Upper lobe of left lung (tissue), 6 donors: Measurements from ENCODE around the gene CLNS1A. TPM values are rescaled to one million over a fixed set of nuclear protein-coding genes. Genes with fewer than 3 reads are reported as not detected.
"Not testable (repeated sequence)": the region's sequence is repeated elsewhere in the genome, so short reads cannot be mapped to it uniquely, and the experiment has no call there.

Experiments used
- ATAC-seq, 2 donors: fragments of 200-7000 bp; cut with Tn5 transposase; one replicate each; pipeline ENCODE4 v1.9.1; 2022; ENCODE audit warnings: mild to moderate bottlenecking in 2 of 2, moderate library complexity in 2 of 2; ENCODE audit not compliant: low FRiP score in 2 of 2
- DNase-seq, 2 donors: peaks; one replicate each; pipeline ENCODE4 v3.0.0-alpha.2; 2019 to 2020
- H3K27ac ChIP-seq, 4 donors: fragments of 200-600 bp; sonication (generic); one replicate each; pipeline ENCODE4 v1.5.1; 2016 to 2019
- H3K27me3 ChIP-seq, 4 donors: fragments of 200-600 bp; sonication (generic); one replicate each; pipeline ENCODE4 v1.5.1; 2017 to 2019
- H3K36me3 ChIP-seq, 4 donors: fragments of 200-600 bp; sonication (generic); one replicate each; pipeline ENCODE4 v1.5.1; 2016 to 2019
- H3K4me1 ChIP-seq, 4 donors: fragments of 200-600 bp; sonication (generic); one replicate each; pipeline ENCODE4 v1.5.1; 2018 to 2019
- H3K4me3 ChIP-seq, 4 donors: fragments of 200-600 bp; sonication (generic); one replicate each; pipeline ENCODE4 v1.5.1; 2017 to 2019; ENCODE audit warnings: mild to moderate bottlenecking in 2 of 4, moderate library complexity in 1 of 4
- H3K9me3 ChIP-seq, 4 donors: fragments of 200-600 bp; sonication (generic); one replicate each; pipeline ENCODE4 v1.5.1; 2018 to 2019
- EP300 ChIP-seq, 4 donors: sonication (generic); formaldehyde crosslinking; IDR thresholded peaks; one replicate each; pipeline ENCODE4 v1.5.1; 2017; ENCODE audit warnings: antibody characterized with exemption in 4 of 4, control low read depth in 2 of 4
- POLR2A ChIP-seq, 4 donors: fragments of 450-650 bp; IDR thresholded peaks; one replicate each; pipeline ENCODE4 v1.5.1; 2016 to 2017; ENCODE audit warnings: antibody characterized with exemption in 4 of 4, mild to moderate bottlenecking in 2 of 4
- POLR2AphosphoS5 ChIP-seq, 2 donors: sonication (generic); formaldehyde crosslinking; IDR thresholded peaks; one replicate each; pipeline ENCODE4 v1.5.1; 2017; ENCODE audit warnings: antibody characterized with exemption in 2 of 2
- WGBS, 2 donors: methylation state at CpG; one replicate each; pipeline ENCODE4 v1.1.5; 2017 to 2018; 5-methylcytosine and 5-hydroxymethylcytosine counted together
- total RNA-seq, 6 donors: library from RNA; depleted of rRNA in 4 of 6; stranded (reverse); fragments of >200 nt in 4 of 6; gene quantifications; one replicate each; pipeline versions ENCODE4 v1.1.0 to v1.2.1, GENCODE V29; 2016 to 2021
- TF ChIP-seq, protein P1 (sequence below), 6 experiments: fragments of 450-650 bp in 4 of 6; fragments of 200-600 bp in 2 of 6; sonication (generic) in 2 of 6; IDR thresholded peaks; one replicate each; pipeline ENCODE4 v1.5.1; 2016 to 2019; ENCODE audit warnings: antibody characterized with exemption in 6 of 6
- donor health status: DM: no; HTN: no; CAD: no; lungs with moderate emphysema.
- donor health status: DM: no; HTN: yes; CAD: no; lungs with severe emphysema.

CLNS1A gene
- total RNA-seq, 6 donors from 2014 or later, result 32.5 to 72.3 (median 54.9) TPM

DNA sequence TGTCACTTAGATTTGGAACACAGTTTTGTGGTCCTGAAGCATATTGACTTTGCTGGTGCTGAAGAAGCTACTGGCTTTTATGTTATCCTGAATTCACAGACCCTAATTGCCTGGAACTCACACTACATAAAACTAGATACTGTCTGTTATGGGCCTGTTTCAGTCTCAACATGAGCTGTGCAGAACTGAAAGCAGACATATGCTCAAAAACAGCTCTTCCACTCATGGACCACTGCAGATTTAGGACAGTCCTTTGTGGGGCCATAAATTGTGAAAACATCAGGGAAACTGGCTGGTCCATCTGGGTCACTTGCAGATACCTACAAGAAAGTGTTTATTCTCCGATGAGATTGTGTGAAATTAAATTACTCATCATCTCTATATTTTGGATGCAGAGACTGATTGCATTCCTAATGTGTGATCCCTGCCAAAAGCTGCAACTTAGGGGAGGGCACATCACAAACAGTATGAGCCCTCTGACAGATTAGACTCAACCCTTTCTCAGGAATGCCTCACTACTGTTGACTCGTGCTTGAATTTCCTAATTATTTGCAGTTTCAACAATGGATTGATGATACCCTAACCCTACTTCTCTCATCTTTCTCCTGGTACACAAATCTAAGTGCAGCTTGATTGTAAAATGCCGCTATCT, 10.2 kb upstream of the CLNS1A start:
- Histone ChIP-seq H3K9me3 (no peaks in the 10 kb centered on the region), H3K27ac (no peak overlapping the region), H3K36me3 (no peaks in the 10 kb centered on the region), H3K4me1 (no peaks in the 10 kb centered on the region), H3K4me3 (no peak overlapping the region), H3K27me3 (no peaks in the 10 kb centered on the region)
- DNase-seq, result no peak
- WGBS, 2 donors, result 81% methylated on average over 3 of the region's 3 CpGs
- no peak for TF ChIP-seq EP300 (IDR thresholded peaks at IDR 0.05)
- TF ChIP-seq POLR2AphosphoS5 (IDR thresholded peaks at IDR 0.05), result no peak
- TF ChIP-seq, protein P1, sequence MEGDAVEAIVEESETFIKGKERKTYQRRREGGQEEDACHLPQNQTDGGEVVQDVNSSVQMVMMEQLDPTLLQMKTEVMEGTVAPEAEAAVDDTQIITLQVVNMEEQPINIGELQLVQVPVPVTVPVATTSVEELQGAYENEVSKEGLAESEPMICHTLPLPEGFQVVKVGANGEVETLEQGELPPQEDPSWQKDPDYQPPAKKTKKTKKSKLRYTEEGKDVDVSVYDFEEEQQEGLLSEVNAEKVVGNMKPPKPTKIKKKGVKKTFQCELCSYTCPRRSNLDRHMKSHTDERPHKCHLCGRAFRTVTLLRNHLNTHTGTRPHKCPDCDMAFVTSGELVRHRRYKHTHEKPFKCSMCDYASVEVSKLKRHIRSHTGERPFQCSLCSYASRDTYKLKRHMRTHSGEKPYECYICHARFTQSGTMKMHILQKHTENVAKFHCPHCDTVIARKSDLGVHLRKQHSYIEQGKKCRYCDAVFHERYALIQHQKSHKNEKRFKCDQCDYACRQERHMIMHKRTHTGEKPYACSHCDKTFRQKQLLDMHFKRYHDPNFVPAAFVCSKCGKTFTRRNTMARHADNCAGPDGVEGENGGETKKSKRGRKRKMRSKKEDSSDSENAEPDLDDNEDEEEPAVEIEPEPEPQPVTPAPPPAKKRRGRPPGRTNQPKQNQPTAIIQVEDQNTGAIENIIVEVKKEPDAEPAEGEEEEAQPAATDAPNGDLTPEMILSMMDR (IDR thresholded peaks at IDR 0.05), result no peak
- TF ChIP-seq POLR2A (IDR thresholded peaks at IDR 0.05), result no peak
- no peak for ATAC-seq

DNA sequence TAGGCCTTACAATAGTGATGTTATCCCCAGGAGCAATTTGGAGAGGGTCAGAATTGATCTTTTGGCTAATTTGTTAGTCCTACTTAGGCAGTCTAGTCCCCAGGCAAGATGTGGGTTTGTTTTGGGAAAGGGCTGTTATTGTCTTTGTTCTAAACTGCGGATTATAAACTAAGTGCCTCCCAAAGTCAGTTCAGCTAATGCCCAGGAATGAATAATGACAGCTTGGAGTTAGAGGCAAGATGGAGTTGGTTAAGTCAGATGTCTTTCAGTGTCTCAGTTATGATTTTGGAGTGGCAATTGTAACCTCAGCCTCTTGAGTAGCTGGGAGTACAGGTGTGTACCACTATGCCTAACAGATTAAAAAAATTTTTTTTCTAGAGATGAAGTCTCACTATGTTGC, 7.3 kb upstream of the CLNS1A start:
- H3K27ac ChIP-seq, result no peak overlapping the region
- ATAC-seq (no peak), DNase-seq (no peak)
- no peak for TF ChIP-seq POLR2A (IDR thresholded peaks at IDR 0.05)
- no peak for TF ChIP-seq POLR2AphosphoS5 (IDR thresholded peaks at IDR 0.05)
- TF ChIP-seq EP300 (IDR thresholded peaks at IDR 0.05), result no peak
- TF ChIP-seq, protein P1 (IDR thresholded peaks at IDR 0.05), result no peak
- peaks cover 0 to 4% (median 0%) of the 10 kb centered on the region in 4 donors for H3K4me1 ChIP-seq
- H3K9me3 ChIP-seq, result no peaks in the 10 kb centered on the region
- 92 to 94% methylated on average over 1 of the region's 1 CpG for WGBS, 2 donors
- no peaks in the 10 kb centered on the region for H3K36me3 ChIP-seq
- no peak overlapping the region for H3K4me3 ChIP-seq
- H3K27me3 ChIP-seq, result no peaks in the 10 kb centered on the region

DNA sequence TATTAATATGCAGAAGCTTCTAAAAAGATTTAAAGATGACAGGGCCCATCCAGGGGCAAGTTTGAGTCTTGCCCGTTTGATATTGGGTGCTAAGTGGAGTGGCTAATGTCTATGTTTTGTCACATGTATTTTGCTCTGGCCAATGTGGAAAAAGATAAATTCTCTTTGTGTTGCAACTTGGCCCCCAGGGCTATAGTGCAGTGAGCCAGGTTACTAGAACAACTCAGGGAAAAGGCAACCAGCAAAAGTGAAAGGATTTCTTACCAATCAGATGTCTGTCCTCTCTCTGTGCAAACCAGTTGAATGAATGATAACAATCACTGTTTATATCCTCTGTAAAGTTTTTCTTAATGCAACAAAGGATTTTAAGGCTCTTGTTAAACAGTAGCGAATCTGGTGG, 4.6 kb upstream of the CLNS1A start:
- Histone ChIP-seq H3K4me1 (peaks cover 0 to 10% (median 4%) of the 10 kb centered on the region in 4 donors), H3K36me3 (no peaks in the 10 kb centered on the region), H3K4me3 (no peak overlapping the region), H3K9me3 (no peaks in the 10 kb centered on the region), H3K27ac (no peak overlapping the region), H3K27me3 (no peaks in the 10 kb centered on the region)
- DNase-seq (no peak), ATAC-seq (no peak)
- WGBS, 2 donors, result 68 to 78% methylated on average over 2 of the region's 2 CpGs
- TF ChIP-seq, protein P1 (IDR thresholded peaks at IDR 0.05), result no peak
- TF ChIP-seq EP300 (IDR thresholded peaks at IDR 0.05), result no peak
- TF ChIP-seq POLR2AphosphoS5 (IDR thresholded peaks at IDR 0.05), result no peak
- no peak for TF ChIP-seq POLR2A (IDR thresholded peaks at IDR 0.05)

DNA sequence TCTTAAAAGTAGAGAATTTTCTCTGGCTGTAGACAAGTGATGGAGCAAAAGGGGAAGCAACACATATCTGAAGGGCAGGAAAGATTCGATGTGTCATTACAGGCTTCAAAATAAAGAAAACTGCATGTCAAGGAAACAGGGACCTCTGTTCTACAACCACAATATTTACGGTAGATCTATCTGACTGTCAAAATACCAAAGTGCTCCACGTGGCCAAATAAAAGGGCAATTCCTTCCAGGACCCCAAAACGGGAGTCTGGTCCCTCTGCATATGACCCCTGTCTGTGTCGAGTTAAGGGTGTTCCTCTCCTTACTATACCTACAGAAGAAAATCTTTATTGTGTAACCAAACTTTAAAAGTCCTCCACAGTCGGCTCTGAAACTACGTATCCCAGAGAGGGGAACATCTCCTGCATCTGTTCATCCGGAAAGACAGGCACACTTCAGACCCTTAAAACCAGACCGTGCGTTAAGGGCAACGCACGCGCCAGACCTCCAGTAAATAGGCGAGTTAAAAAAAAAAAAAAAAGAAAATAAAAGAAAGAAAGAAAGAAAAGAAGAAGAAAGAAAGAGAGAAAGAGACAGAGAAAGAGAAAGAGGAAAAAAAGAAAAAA, 756 bp downstream of the CLNS1A start:
- ATAC-seq (no peak), DNase-seq (no peak)
- no peak for TF ChIP-seq EP300 (IDR thresholded peaks at IDR 0.05)
- TF ChIP-seq POLR2AphosphoS5 (IDR thresholded peaks at IDR 0.05), result no peak
- TF ChIP-seq, protein P1 (IDR thresholded peaks at IDR 0.05), result no peak
- no peak for TF ChIP-seq POLR2A (IDR thresholded peaks at IDR 0.05)
- 5 to 9% methylated on average over 14 of the region's 14 CpGs for WGBS, 2 donors
- H3K4me3 ChIP-seq, result peak overlapping the region; percentile 83 to 96 (median 94)
- H3K27me3 ChIP-seq, result no peaks in the 10 kb centered on the region
- H3K4me1 ChIP-seq, result peaks cover 12 to 31% (median 24%) of the 10 kb centered on the region in 4 donors
- H3K36me3 ChIP-seq, result no peaks in the 10 kb centered on the region
- H3K9me3 ChIP-seq, result no peaks in the 10 kb centered on the region
- H3K27ac ChIP-seq, result peak overlapping the region in 3 of 4 donors; percentile 71 to 84 (median 81)

DNA sequence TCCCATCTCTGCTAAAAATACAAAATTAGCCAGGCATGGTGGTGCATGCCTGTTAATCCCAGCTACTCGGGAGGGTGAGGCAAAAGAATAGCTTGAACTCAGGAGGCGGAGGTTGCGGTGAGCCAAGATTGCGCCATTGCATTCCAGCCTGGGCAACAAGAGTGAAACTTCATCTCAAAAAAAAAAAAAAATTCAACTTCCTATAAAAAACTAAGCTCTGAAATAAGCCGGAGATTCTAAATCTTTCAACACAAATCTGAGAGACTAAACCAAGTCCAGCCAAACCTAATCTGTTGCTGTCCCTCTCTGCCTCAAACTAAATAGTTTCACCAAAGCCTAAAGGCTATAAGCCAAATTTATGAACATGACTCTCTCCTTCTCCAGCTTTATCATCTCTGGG, 3.7 kb downstream of the CLNS1A start:
- H3K4me3 ChIP-seq, ATAC-seq, H3K36me3 ChIP-seq, H3K27me3 ChIP-seq, H3K9me3 ChIP-seq: not testable (repeated sequence)
- Histone ChIP-seq H3K27ac (peak overlapping the region in 2 of 4 donors; percentile 16), H3K4me1 (peaks cover 12 to 27% (median 26%) of the 10 kb centered on the region in 4 donors)
- DNase-seq, result peak in 1 of 2 donors; percentile 40
- 70 to 83% methylated on average over 5 of the region's 5 CpGs for WGBS, 2 donors
